A673 (cell line): ENCODE measurements around the gene EFNA5. TPM values are rescaled to one million over a fixed set of nuclear protein-coding genes. Genes with fewer than 3 reads are reported as not detected.

ENCODE experiments used
- BruUV-seq: library from RNA; stranded (reverse); fragments of 400-500 nt; replicated peaks from 2 replicates; lab custom pipeline; 2021; lab: Mats Ljungman, UMichigan
- CTCF ChIA-PET: fragments of 300-600 bp; sonication (Branson Sonifier 250); formaldehyde crosslinking; loops from one replicate; lab custom pipeline; 2022; ENCODE audit warnings: antibody characterized with exemption; lab: Charles Lee
- POLR2A ChIA-PET: fragments of 300-600 bp; sonication (Branson Sonifier 250); formaldehyde crosslinking; loops from one replicate; lab custom pipeline; 2022; ENCODE audit warnings: antibody characterized with exemption; ENCODE audit not compliant: low non-redundant PET; lab: Charles Lee
- DNase-seq: peaks from one replicate; pipeline ENCODE4 v3.0.0-alpha.2; 2015; ENCODE audit warnings: low spot score
- H3K27ac ChIP-seq: fragments of 200-600 bp; sonication (generic); 2 replicates; pipeline ENCODE4 v1.5.1; 2016; ENCODE audit warnings: mixed run types, low read depth, mild to moderate bottlenecking, mixed read lengths, antibody characterized with exemption, low read length; ENCODE audit not compliant: poor library complexity, severe bottlenecking
- H3K27me3 ChIP-seq: fragments of 200-600 bp; sonication (generic); replicated peaks from 2 replicates; pipeline ENCODE4 v1.6.1; 2017; ENCODE audit warnings: mixed run types, low read depth, mild to moderate bottlenecking, mixed read lengths, antibody characterized with exemption, low read length; ENCODE audit not compliant: insufficient read depth, poor library complexity
- H3K36me3 ChIP-seq: fragments of 200-600 bp; sonication (generic); 2 replicates; pipeline ENCODE4 v1.6.1; 2016; ENCODE audit warnings: mixed run types, mild to moderate bottlenecking, mixed read lengths, antibody characterized with exemption, low read length; ENCODE audit not compliant: insufficient read depth, poor library complexity, severe bottlenecking
- H3K4me1 ChIP-seq: fragments of 200-600 bp; sonication (generic); 2 replicates; pipeline ENCODE4 v1.6.1; 2017; ENCODE audit warnings: mixed run types, mild to moderate bottlenecking, mixed read lengths, antibody characterized with exemption, low read length; ENCODE audit not compliant: insufficient read depth, poor library complexity, severe bottlenecking
- H3K4me3 ChIP-seq: fragments of 200-600 bp; sonication (generic); 2 replicates; pipeline ENCODE4 v1.5.1; 2016; ENCODE audit warnings: low read depth, mixed run types, mild to moderate bottlenecking, mixed read lengths, low read length; ENCODE audit not compliant: poor library complexity, severe bottlenecking
- H3K9me3 ChIP-seq: fragments of 200-600 bp; sonication (generic); 2 replicates; pipeline ENCODE4 v1.6.1; 2016; ENCODE audit warnings: mixed run types, low read depth, mild to moderate bottlenecking, mixed read lengths, antibody characterized with exemption, low read length; ENCODE audit not compliant: poor library complexity, severe bottlenecking
- CTCF ChIP-seq: fragments of 300-800, 200-600 bp; sonication (generic); conservative IDR thresholded peaks from 2 replicates; pipeline ENCODE4 v1.5.1; 2017; ENCODE audit warnings: low read depth, mild to moderate bottlenecking, antibody characterized with exemption, low read length, moderate library complexity, mixed read lengths
- EZH2 ChIP-seq: fragments of 200-600 bp; sonication (generic); IDR thresholded peaks from 2 replicates; pipeline ENCODE4 v1.6.1; 2017; ENCODE audit warnings: borderline replicate concordance, low read depth, mild to moderate bottlenecking, mixed read lengths, antibody characterized with exemption, low read length; ENCODE audit not compliant: poor library complexity, severe bottlenecking
- intact Hi-C: fragments of 100-400 bp; cut with micrococcal nuclease; formaldehyde crosslinking; loops from one replicate; pipeline ENCODE4 v1.10.0; 2022; ENCODE audit not compliant: unreplicated experiment
- total RNA-seq: library from RNA; stranded (reverse); gene quantifications from 2 replicates; pipeline ENCODE4 v1.2.3, GENCODE V29; 2021

Gene EFNA5
- total RNA-seq, 1 experiment from 2014 or later = 16.7 TPM

- ChIA-PET CTCF (interaction anchor here (0.6 kb wide), 1 partner anchor 170 kb away, joined by 10 read pairs; no protein-coding TSS in a partner anchor), POLR2A (no interaction called here)
- H3K27ac ChIP-seq = peak overlapping the region; percentile 13
- no TSS peak for BruUV-seq
- no peaks in the 10 kb centered on the region for H3K36me3 ChIP-seq
- TF ChIP-seq EZH2 (no peak), CTCF (no peak)
- H3K4me1 ChIP-seq = peaks cover 26% of the 10 kb centered on the region
- H3K9me3 ChIP-seq = no peaks in the 10 kb centered on the region
- DNase-seq = peak; percentile 79
- peak overlapping the region; percentile 30 for H3K4me3 ChIP-seq
- intact Hi-C loops = loop anchor here (5.0 kb wide), 2 partner anchors 70 to 170 kb away; partner anchors contain the start of gene EFNA5
- H3K27me3 ChIP-seq = no peaks in the 10 kb centered on the region
Measured at GRCh38 chr5:107501965-107502675, 168.6 kb downstream of the EFNA5 start.

GRCh38 chr5:107500840-107501239 is 169.9 kb downstream of the EFNA5 start:
- POLR2A ChIA-PET = no interaction called here
- H3K27ac ChIP-seq = no peak overlapping the region
- intact Hi-C loops = loop anchor here (5.0 kb wide), 2 partner anchors 71 to 171 kb away; partner anchors contain the start of gene EFNA5
- H3K36me3 ChIP-seq = no peaks in the 10 kb centered on the region
- no peaks in the 10 kb centered on the region for H3K9me3 ChIP-seq
- BruUV-seq = no TSS peak
- no peak for DNase-seq
- peaks cover 26% of the 10 kb centered on the region for H3K4me1 ChIP-seq
- no peak overlapping the region for H3K4me3 ChIP-seq
- no peaks in the 10 kb centered on the region for H3K27me3 ChIP-seq
- CTCF ChIA-PET = no interaction called here
- TF ChIP-seq CTCF (no peak), EZH2 (no peak)

GRCh38 chr5:107500347-107500746 is 170.4 kb downstream of the EFNA5 start:
- no peaks in the 10 kb centered on the region for H3K9me3 ChIP-seq
- intact Hi-C loops = loop anchor here (5.0 kb wide), 2 partner anchors 72 to 172 kb away; partner anchors contain the start of gene EFNA5
- ChIA-PET CTCF (no interaction called here), POLR2A (no interaction called here)
- H3K4me1 ChIP-seq = peaks cover 26% of the 10 kb centered on the region
- no peak overlapping the region for H3K27ac ChIP-seq
- no peak for DNase-seq
- no peak for TF ChIP-seq EZH2
- BruUV-seq = no TSS peak
- H3K27me3 ChIP-seq = no peaks in the 10 kb centered on the region
- H3K36me3 ChIP-seq = no peaks in the 10 kb centered on the region
- no peak overlapping the region for H3K4me3 ChIP-seq
